HG03066 (cell line): Measurements from ENCODE around the gene ZGPAT.
"Not testable (repeated sequence)": the region's sequence is repeated elsewhere in the genome, so short reads cannot be mapped to it uniquely, and the experiment has no call there.

Source experiments
- ATAC-seq: cut with Tn5 transposase; IDR thresholded peaks from one replicate; pipeline ENCODE4 v1.9.1; 2021; ENCODE audit warnings: low read depth; ENCODE audit not compliant: unreplicated experiment

ZGPAT gene

GRCh38 chr20:63755933-63756647 is 48.3 kb downstream of the ZGPAT start:
- no peak for ATAC-seq

- ATAC-seq = no peak
Measured at GRCh38 chr20:63756648-63756991, 48.8 kb downstream of the ZGPAT start.

GRCh38 chr20:63758152-63758551 is 50.3 kb downstream of the ZGPAT start:
- no peak for ATAC-seq

GRCh38 chr20:63759377-63759901 is 51.6 kb downstream of the ZGPAT start:
- ATAC-seq = no peak

GRCh38 chr20:63765082-63765873 is 57.4 kb downstream of the ZGPAT start:
- ATAC-seq = no peak

GRCh38 chr20:63765902-63766301 is 58.1 kb downstream of the ZGPAT start:
- ATAC-seq = no peak

- no peak for ATAC-seq
Measured at GRCh38 chr20:63766695-63767426, 59.0 kb downstream of the ZGPAT start.

GRCh38 chr20:63767456-63767855 is 59.6 kb downstream of the ZGPAT start:
- ATAC-seq = no peak

GRCh38 chr20:63767886-63768285 is 60.0 kb downstream of the ZGPAT start:
- ATAC-seq = no peak

GRCh38 chr20:63768591-63769515 is 61.0 kb downstream of the ZGPAT start:
- no peak for ATAC-seq

GRCh38 chr20:63769891-63770474 is 62.1 kb downstream of the ZGPAT start:
- ATAC-seq = no peak

- ATAC-seq = no peak
Measured at GRCh38 chr20:63771046-63771707, 63.3 kb downstream of the ZGPAT start.

- ATAC-seq = no peak
Measured at GRCh38 chr20:63772781-63773518, 65.1 kb downstream of the ZGPAT start.

- no peak for ATAC-seq
Measured at GRCh38 chr20:63773571-63774241, 65.9 kb downstream of the ZGPAT start.

GRCh38 chr20:63774306-63774705 is 66.5 kb downstream of the ZGPAT start:
- no peak for ATAC-seq

GRCh38 chr20:63775096-63775978 is 67.5 kb downstream of the ZGPAT start:
- no peak for ATAC-seq

- ATAC-seq = not testable (repeated sequence)
Measured at GRCh38 chr20:63776875-63777274, 69.0 kb downstream of the ZGPAT start.
